ENCODE data around the gene KIF9.
"Not testable (repeated sequence)": the region's sequence is repeated elsewhere in the genome, so short reads cannot be mapped to it uniquely, and the experiment has no call there.

KIF9 gene

GRCh38 chr3:47238017-47238416 lies 44.6 kb downstream of the KIF9 start:
- Mint-ChIP-seq H3K36me3 (ENCODE audit: insufficient read depth) (no peaks in the 10 kb centered on the region), H3K27me3 (no peaks in the 10 kb centered on the region), H3K27ac (ENCODE audit: low read depth) (no peak overlapping the region), H3K4me1 (no peaks in the 10 kb centered on the region), H3K4me3 (no peak overlapping the region), H3K9me3 (no peaks in the 10 kb centered on the region)
- DNase-seq (ENCODE audit: low spot score in 2 of 2) (no peak), ATAC-seq (replicated peaks; ENCODE audit: extremely low read depth, poor library complexity, severe bottlenecking) (no peak)

- DNase-seq (ENCODE audit: low spot score in 2 of 2) (no peak), ATAC-seq (replicated peaks; ENCODE audit: extremely low read depth, poor library complexity, severe bottlenecking) (no peak)
- no peak overlapping the region for H3K27ac Mint-ChIP-seq (ENCODE audit: low read depth)
- peaks cover 2% of the 10 kb centered on the region for H3K36me3 Mint-ChIP-seq (ENCODE audit: insufficient read depth)
- H3K4me1 Mint-ChIP-seq, result no peaks in the 10 kb centered on the region
- no peak overlapping the region for H3K4me3 Mint-ChIP-seq
- no peaks in the 10 kb centered on the region for H3K9me3 Mint-ChIP-seq
- H3K27me3 Mint-ChIP-seq, result no peaks in the 10 kb centered on the region
These were observed 54.5 kb downstream of the KIF9 start for GRCh38 chr3:47228088-47228487.

GRCh38 chr3:47227678-47228077 lies 54.9 kb downstream of the KIF9 start:
- Mint-ChIP-seq H3K9me3 (no peaks in the 10 kb centered on the region), H3K27ac (ENCODE audit: low read depth) (no peak overlapping the region), H3K27me3 (no peaks in the 10 kb centered on the region), H3K36me3 (ENCODE audit: insufficient read depth) (peaks cover 2% of the 10 kb centered on the region), H3K4me3 (no peak overlapping the region), H3K4me1 (no peaks in the 10 kb centered on the region)
- ATAC-seq (replicated peaks; ENCODE audit: extremely low read depth, poor library complexity, severe bottlenecking) (no peak), DNase-seq (ENCODE audit: low spot score in 2 of 2) (no peak)

- Mint-ChIP-seq H3K27ac (ENCODE audit: low read depth) (no peak overlapping the region), H3K4me3 (no peak overlapping the region), H3K27me3 (no peaks in the 10 kb centered on the region), H3K36me3 (ENCODE audit: insufficient read depth) (no peaks in the 10 kb centered on the region), H3K9me3 (no peaks in the 10 kb centered on the region), H3K4me1 (no peaks in the 10 kb centered on the region)
- DNase-seq (ENCODE audit: low spot score in 2 of 2) (no peak), ATAC-seq (replicated peaks; ENCODE audit: extremely low read depth, poor library complexity, severe bottlenecking) (no peak)
These were observed 57.2 kb downstream of the KIF9 start for GRCh38 chr3:47225310-47225906.

GRCh38 chr3:47223755-47224154 lies 58.8 kb downstream of the KIF9 start:
- Mint-ChIP-seq H3K27me3 (no peaks in the 10 kb centered on the region), H3K36me3 (ENCODE audit: insufficient read depth) (no peaks in the 10 kb centered on the region), H3K9me3 (no peaks in the 10 kb centered on the region), H3K27ac (ENCODE audit: low read depth) (no peak overlapping the region), H3K4me3 (no peak overlapping the region), H3K4me1 (no peaks in the 10 kb centered on the region)
- no peak for DNase-seq (ENCODE audit: low spot score in 2 of 2)
- no peak for ATAC-seq (replicated peaks; ENCODE audit: extremely low read depth, poor library complexity, severe bottlenecking)

- no peaks in the 10 kb centered on the region for H3K9me3 Mint-ChIP-seq
- H3K27me3 Mint-ChIP-seq, result no peaks in the 10 kb centered on the region
- no peaks in the 10 kb centered on the region for H3K4me1 Mint-ChIP-seq
- H3K27ac Mint-ChIP-seq (ENCODE audit: low read depth), result no peak overlapping the region
- DNase-seq (ENCODE audit: low spot score in 2 of 2), result no peak
- no peak overlapping the region for H3K4me3 Mint-ChIP-seq
- no peak for ATAC-seq (replicated peaks; ENCODE audit: extremely low read depth, poor library complexity, severe bottlenecking)
- no peaks in the 10 kb centered on the region for H3K36me3 Mint-ChIP-seq (ENCODE audit: insufficient read depth)
These were observed 60.8 kb downstream of the KIF9 start for GRCh38 chr3:47221798-47222197.

GRCh38 chr3:47210863-47211405 lies 71.7 kb downstream of the KIF9 start:
- H3K27ac Mint-ChIP-seq (ENCODE audit: low read depth), result no peak overlapping the region
- no peaks in the 10 kb centered on the region for H3K27me3 Mint-ChIP-seq
- H3K4me3 Mint-ChIP-seq, result no peak overlapping the region
- no peaks in the 10 kb centered on the region for H3K36me3 Mint-ChIP-seq (ENCODE audit: insufficient read depth)
- no peak for ATAC-seq (replicated peaks; ENCODE audit: extremely low read depth, poor library complexity, severe bottlenecking)
- no peaks in the 10 kb centered on the region for H3K4me1 Mint-ChIP-seq
- DNase-seq (ENCODE audit: low spot score in 2 of 2), result no peak
- H3K9me3 Mint-ChIP-seq, result no peaks in the 10 kb centered on the region

- not testable (repeated sequence) for ATAC-seq (replicated peaks; ENCODE audit: extremely low read depth, poor library complexity, severe bottlenecking); DNase-seq (ENCODE audit: low spot score in 2 of 2); H3K36me3 Mint-ChIP-seq (ENCODE audit: insufficient read depth); H3K27ac Mint-ChIP-seq (ENCODE audit: low read depth); H3K4me1 Mint-ChIP-seq; H3K4me3 Mint-ChIP-seq; H3K27me3 Mint-ChIP-seq; H3K9me3 Mint-ChIP-seq
These were observed 76.6 kb downstream of the KIF9 start for GRCh38 chr3:47206022-47206421.

- ATAC-seq (replicated peaks; ENCODE audit: extremely low read depth, poor library complexity, severe bottlenecking) (no peak), DNase-seq (ENCODE audit: low spot score in 2 of 2) (no peak)
- Mint-ChIP-seq H3K27me3 (no peaks in the 10 kb centered on the region), H3K36me3 (ENCODE audit: insufficient read depth) (peaks cover 2% of the 10 kb centered on the region), H3K4me3 (no peak overlapping the region), H3K4me1 (no peaks in the 10 kb centered on the region), H3K27ac (ENCODE audit: low read depth) (no peak overlapping the region), H3K9me3 (no peaks in the 10 kb centered on the region)
These were observed 77.7 kb downstream of the KIF9 start for GRCh38 chr3:47204875-47205274.

- Mint-ChIP-seq H3K36me3 (ENCODE audit: insufficient read depth) (peaks cover 2% of the 10 kb centered on the region), H3K27me3 (no peaks in the 10 kb centered on the region), H3K9me3 (no peaks in the 10 kb centered on the region), H3K4me1 (no peaks in the 10 kb centered on the region), H3K4me3 (no peak overlapping the region), H3K27ac (ENCODE audit: low read depth) (no peak overlapping the region)
- no peak for ATAC-seq (replicated peaks; ENCODE audit: extremely low read depth, poor library complexity, severe bottlenecking)
- DNase-seq (ENCODE audit: low spot score in 2 of 2), result no peak
These were observed 80.1 kb downstream of the KIF9 start for GRCh38 chr3:47202542-47202941.

GRCh38 chr3:47197287-47197686 lies 85.3 kb downstream of the KIF9 start:
- Mint-ChIP-seq H3K36me3 (ENCODE audit: insufficient read depth) (peaks cover 4% of the 10 kb centered on the region), H3K27ac (ENCODE audit: low read depth) (no peak overlapping the region), H3K4me1 (no peaks in the 10 kb centered on the region), H3K9me3 (no peaks in the 10 kb centered on the region), H3K27me3 (no peaks in the 10 kb centered on the region), H3K4me3 (no peak overlapping the region)
- no peak for ATAC-seq (replicated peaks; ENCODE audit: extremely low read depth, poor library complexity, severe bottlenecking)
- no peak for DNase-seq (ENCODE audit: low spot score in 2 of 2)

GRCh38 chr3:47194994-47195393 lies 87.6 kb downstream of the KIF9 start:
- Mint-ChIP-seq H3K27ac (ENCODE audit: low read depth) (no peak overlapping the region), H3K4me3 (no peak overlapping the region), H3K9me3 (no peaks in the 10 kb centered on the region), H3K36me3 (ENCODE audit: insufficient read depth) (peaks cover 2% of the 10 kb centered on the region), H3K27me3 (no peaks in the 10 kb centered on the region), H3K4me1 (no peaks in the 10 kb centered on the region)
- ATAC-seq (replicated peaks; ENCODE audit: extremely low read depth, poor library complexity, severe bottlenecking) (no peak), DNase-seq (ENCODE audit: low spot score in 2 of 2) (no peak)

- Mint-ChIP-seq H3K4me3 (no peak overlapping the region), H3K36me3 (ENCODE audit: insufficient read depth) (peaks cover 2% of the 10 kb centered on the region), H3K27ac (ENCODE audit: low read depth) (no peak overlapping the region), H3K9me3 (no peaks in the 10 kb centered on the region), H3K4me1 (no peaks in the 10 kb centered on the region), H3K27me3 (no peaks in the 10 kb centered on the region)
- ATAC-seq (replicated peaks; ENCODE audit: extremely low read depth, poor library complexity, severe bottlenecking) (no peak), DNase-seq (ENCODE audit: low spot score in 2 of 2) (no peak)
These were observed 88.4 kb downstream of the KIF9 start for GRCh38 chr3:47193871-47194859.
